H9 (cell line): ENCODE data around the gene C1QTNF1. TPM values are rescaled to one million over a fixed set of nuclear protein-coding genes. Genes with fewer than 3 reads are reported as not detected.

Experiments
- DNase-seq: peaks from one replicate; pipeline ENCODE4 v3.0.0-alpha.2; 2017
- H2AFZ ChIP-seq: one replicate; pipeline ENCODE4 v1.6.1; 2013; ENCODE audit warnings: mild to moderate bottlenecking, low read length, control low read depth, moderate library complexity
- H2AK5ac ChIP-seq: 2 replicates; pipeline ENCODE4 v1.6.1; 2013; ENCODE audit warnings: low read length, control low read depth, mixed read lengths; ENCODE audit not compliant: insufficient read length
- H2BK120ac ChIP-seq: one replicate; pipeline ENCODE4 v1.6.1; 2013; ENCODE audit warnings: low read depth, mild to moderate bottlenecking, low read length, control low read depth, inconsistent platforms; ENCODE audit not compliant: poor library complexity, severe bottlenecking
- H2BK12ac ChIP-seq: 2 replicates; pipeline ENCODE4 v1.6.1; 2013; ENCODE audit warnings: low read length, control low read depth, mixed read lengths, low read depth; ENCODE audit not compliant: insufficient read length
- H2BK15ac ChIP-seq: 2 replicates; pipeline ENCODE4 v1.6.1; 2013; ENCODE audit warnings: low read depth, low read length, control low read depth
- H2BK20ac ChIP-seq: one replicate; pipeline ENCODE4 v1.6.1; 2013; ENCODE audit warnings: low read depth, mild to moderate bottlenecking, low read length, control low read depth, inconsistent platforms; ENCODE audit not compliant: poor library complexity, severe bottlenecking
- H2BK5ac ChIP-seq: 2 replicates; pipeline ENCODE4 v1.6.1; 2013; ENCODE audit warnings: low read length, control low read depth, mixed read lengths; ENCODE audit not compliant: insufficient read length
- H3K14ac ChIP-seq: 2 replicates; pipeline ENCODE4 v1.6.1; 2013; ENCODE audit warnings: low read length, control low read depth; ENCODE audit not compliant: insufficient read depth
- H3K18ac ChIP-seq: 2 replicates; pipeline ENCODE4 v1.6.1; 2013; ENCODE audit warnings: low read depth, mild to moderate bottlenecking, mixed read lengths, low read length, control low read depth; ENCODE audit not compliant: insufficient read length
- H3K23ac ChIP-seq: 2 replicates; pipeline ENCODE4 v1.6.1; 2013; ENCODE audit warnings: low read length, control low read depth, mixed read lengths, low read depth; ENCODE audit not compliant: insufficient read length
- H3K23me2 ChIP-seq: 2 replicates; pipeline ENCODE4 v1.6.1; 2013; ENCODE audit warnings: low read depth, mild to moderate bottlenecking, mixed read lengths, low read length, control low read depth; ENCODE audit not compliant: insufficient read length, poor library complexity, severe bottlenecking
- H3K27ac ChIP-seq: 2 replicates; pipeline ENCODE4 v1.5.1; 2013; ENCODE audit warnings: low read length, control low read depth, mixed read lengths, low read depth; ENCODE audit not compliant: insufficient read length
- H3K27me3 ChIP-seq: 2 replicates; pipeline ENCODE4 v1.6.1; 2013; ENCODE audit warnings: low read length, control low read depth, inconsistent platforms; ENCODE audit not compliant: insufficient read depth
- H3K4ac ChIP-seq: 2 replicates; pipeline ENCODE4 v1.6.1; 2013; ENCODE audit warnings: low read depth, mild to moderate bottlenecking, control low read depth, inconsistent platforms, low read length, moderate library complexity
- H3K4me1 ChIP-seq: 2 replicates; pipeline ENCODE4 v1.6.1; 2013; ENCODE audit warnings: low read length, control low read depth, inconsistent platforms; ENCODE audit not compliant: insufficient read depth
- H3K4me2 ChIP-seq: 2 replicates; pipeline ENCODE4 v1.6.1; 2013; ENCODE audit warnings: low read length, control low read depth, mixed read lengths; ENCODE audit not compliant: insufficient read length, insufficient read depth
- H3K56ac ChIP-seq: 2 replicates; pipeline ENCODE4 v1.6.1; 2013; ENCODE audit warnings: low read depth, mild to moderate bottlenecking, mixed read lengths, low read length, control low read depth; ENCODE audit not compliant: insufficient read length
- H3K79me1 ChIP-seq: 2 replicates; pipeline ENCODE4 v1.6.1; 2013; ENCODE audit warnings: low read depth, mild to moderate bottlenecking, moderate library complexity, low read length, control low read depth, inconsistent platforms; ENCODE audit not compliant: insufficient read depth, poor library complexity, severe bottlenecking
- H3K79me2 ChIP-seq: 2 replicates; pipeline ENCODE4 v1.6.1; 2013; ENCODE audit warnings: low read length, control low read depth, inconsistent platforms; ENCODE audit not compliant: insufficient read depth
- H3K9ac ChIP-seq: 2 replicates; pipeline ENCODE4 v1.6.1; 2013; ENCODE audit warnings: low read length, control low read depth, mixed read lengths; ENCODE audit not compliant: insufficient read length; ENCODE audit errors: extremely low read depth
- H3K9me3 ChIP-seq: one replicate; pipeline ENCODE4 v1.6.1; 2013; ENCODE audit warnings: low read depth, low read length, inconsistent platforms; ENCODE audit not compliant: control insufficient read depth
- H3T11ph ChIP-seq: one replicate; pipeline ENCODE4 v1.6.1; 2013; ENCODE audit warnings: mild to moderate bottlenecking, low read length, control low read depth, inconsistent platforms
- H4K20me1 ChIP-seq: one replicate; pipeline ENCODE4 v1.6.1; 2013; ENCODE audit not compliant: control insufficient read depth, insufficient read length, insufficient read depth
- H4K5ac ChIP-seq: 2 replicates; pipeline ENCODE4 v1.6.1; 2013; ENCODE audit warnings: low read depth, mild to moderate bottlenecking, mixed read lengths, low read length, control low read depth; ENCODE audit not compliant: insufficient read length
- H4K8ac ChIP-seq: replicated peaks from 2 replicates; pipeline ENCODE4 v1.6.1; 2013; ENCODE audit warnings: low read length, control low read depth, mixed read lengths, low read depth; ENCODE audit not compliant: insufficient read length
- H4K91ac ChIP-seq: 2 replicates; pipeline ENCODE4 v1.6.1; 2013; ENCODE audit warnings: low read depth, mild to moderate bottlenecking, moderate library complexity, mixed read lengths, low read length, control low read depth; ENCODE audit not compliant: insufficient read length
- H3K27ac Mint-ChIP-seq, 3 experiments: 2 replicates in 2 of 3; 3 replicates in 1 of 3; pipeline ENCODE4 v1.8.0; 2020 to 2021; ENCODE audit warnings: mixed read lengths in 3 of 3, mild to moderate bottlenecking in 1 of 3, moderate library complexity in 1 of 3
- H3K27me3 Mint-ChIP-seq: 2 replicates; pipeline ENCODE4 v1.8.0; 2021; ENCODE audit warnings: low read depth, mild to moderate bottlenecking, moderate library complexity, mixed read lengths
- H3K36me3 Mint-ChIP-seq, 3 experiments: 2 replicates in 2 of 3; 3 replicates in 1 of 3; pipeline ENCODE4 v1.8.0; 2020 to 2021; ENCODE audit warnings: low read depth in 3 of 3, mixed read lengths in 3 of 3; ENCODE audit not compliant: insufficient read depth in 1 of 3
- H3K4me1 Mint-ChIP-seq, 2 experiments: 2 replicates each; pipeline ENCODE4 v1.8.0; 2020; ENCODE audit warnings: mixed read lengths in 2 of 2
- H3K4me3 Mint-ChIP-seq, 2 experiments: 2 replicates in 1 of 2; 3 replicates in 1 of 2; pipeline ENCODE4 v1.8.0; 2020 to 2021; ENCODE audit warnings: mild to moderate bottlenecking in 2 of 2, mixed read lengths in 2 of 2, moderate library complexity in 1 of 2
- H3K9me3 Mint-ChIP-seq, 2 experiments: 2 replicates in 1 of 2; 3 replicates in 1 of 2; pipeline ENCODE4 v1.8.0; 2020; ENCODE audit warnings: mild to moderate bottlenecking in 2 of 2, mixed read lengths in 2 of 2, moderate library complexity in 1 of 2
- CTCF ChIP-seq: fragments of 200-600 bp; sonication (generic); conservative IDR thresholded peaks from 3 replicates; pipeline ENCODE4 v1.8.0; 2021; ENCODE audit warnings: antibody characterized with exemption, mild to moderate bottlenecking
- WGBS: extraction: QIAGEN DNeasy Blood & Tissue Kit; methylation state at CpG from one replicate; pipeline ENCODE4 v1.1.7; 2013; ENCODE audit warnings: missing lambda C conversion rate, low lambda C conversion rate, mixed read lengths; ENCODE audit not compliant: insufficient read length; ENCODE audit errors: extremely low coverage; 5-methylcytosine and 5-hydroxymethylcytosine counted together
- total RNA-seq: library from RNA; stranded (reverse); gene quantifications from 2 replicates; pipeline ENCODE4 v1.2.1, GENCODE V29; 2021

The C1QTNF1 gene
- total RNA-seq, 1 experiment from 2014 or later: 0.96 TPM

GRCh38 chr17:79034931-79035485, 11.0 kb downstream of the C1QTNF1 start:
- H3K27ac ChIP-seq: no peak overlapping the region
- WGBS: no CpG with 5 or more reads among the region's 8 CpGs

More at GRCh38 chr17:79034931-79035485, 11.0 kb downstream of the C1QTNF1 start:
- Mint-ChIP-seq H3K9me3 (no peaks in the 10 kb centered on the region), H3K36me3 (no peaks in the 10 kb centered on the region), H3K27ac (no peak overlapping the region), H3K27me3 (peaks cover 80% of the 10 kb centered on the region), H3K4me3 (no peak overlapping the region), H3K4me1 (peaks cover 3 to 8% of the 10 kb centered on the region in 2 experiments; a peak in 2 of 4 replicates)
- Histone ChIP-seq H4K5ac (no peak overlapping the region), H3K23me2 (peaks cover 3% of the 10 kb centered on the region), H2BK12ac (no peak overlapping the region), H3K79me2 (no peaks in the 10 kb centered on the region), H4K20me1 (no peaks in the 10 kb centered on the region), H3K9ac (no peak overlapping the region), H3K18ac (no peak overlapping the region), H2BK5ac (no peak overlapping the region), H2BK120ac (no peak overlapping the region), H3K4me1 (no peaks in the 10 kb centered on the region), H4K91ac (no peak overlapping the region), H2AK5ac (no peak overlapping the region), H4K8ac (no peak overlapping the region), H2BK15ac (no peak overlapping the region), H3K27me3 (no peaks in the 10 kb centered on the region), H3K79me1 (no peaks in the 10 kb centered on the region), H3K14ac (no peak overlapping the region), H3T11ph (no peak overlapping the region), H3K4ac (no peak overlapping the region), H3K23ac (no peak overlapping the region), H3K4me2 (no peak overlapping the region), H3K56ac (no peak overlapping the region), H3K9me3 (no peaks in the 10 kb centered on the region), H2BK20ac (no peak overlapping the region), H2AFZ (no peak overlapping the region)
- no peak for DNase-seq
- no peak for TF ChIP-seq CTCF
